Activated CD8-positive, alpha-beta memory T cell treated with anti-CD3 and anti-CD28 coated beads, Interleukin-2, amount 10 ng/mL, durations not matched to agents 7 days and 5 days (primary cell): ENCODE measurements around the gene HBEGF. TPM values are rescaled to one million over a fixed set of nuclear protein-coding genes. Genes with fewer than 3 reads are reported as not detected.

Experiments used
- ATAC-seq: fragments of 150-1000 bp; cut with Tn5 transposase; one replicate; pipeline ENCODE4 v1.10.0; 2021; ENCODE audit warnings: moderate library complexity
- CTCF ChIA-PET: fragments of 350-600 bp; sonication (Branson Sonifier 250); formaldehyde crosslinking; loops from one replicate; lab custom pipeline; 2021; ENCODE audit warnings: antibody characterized with exemption; lab: Charles Lee
- DNase-seq: peaks from one replicate; pipeline ENCODE4 v3.0.0-alpha.2; 2020
- H3K27ac Mint-ChIP-seq: one replicate; pipeline ENCODE4 v1.8.0; 2021; ENCODE audit warnings: mild to moderate bottlenecking, mixed read lengths
- H3K27me3 Mint-ChIP-seq: one replicate; pipeline ENCODE4 v1.8.0; 2021; ENCODE audit warnings: mixed read lengths
- H3K36me3 Mint-ChIP-seq: one replicate; pipeline ENCODE4 v1.8.0; 2021; ENCODE audit warnings: mild to moderate bottlenecking, mixed read lengths
- H3K4me1 Mint-ChIP-seq: one replicate; pipeline ENCODE4 v1.8.0; 2021; ENCODE audit warnings: mixed read lengths
- H3K4me3 Mint-ChIP-seq: one replicate; pipeline ENCODE4 v1.8.0; 2021; ENCODE audit warnings: mild to moderate bottlenecking, moderate library complexity, mixed read lengths
- H3K9me3 Mint-ChIP-seq: one replicate; pipeline ENCODE4 v1.8.0; 2022; ENCODE audit warnings: low read depth, mixed read lengths
- total RNA-seq, 2 experiments: library from RNA; stranded (reverse); gene quantifications; one replicate each; pipeline ENCODE4 v1.2.3, GENCODE V29; 2021

HBEGF gene
- total RNA-seq, 2 experiments from 2014 or later, result 10.7 to 13.5 TPM

DNA sequence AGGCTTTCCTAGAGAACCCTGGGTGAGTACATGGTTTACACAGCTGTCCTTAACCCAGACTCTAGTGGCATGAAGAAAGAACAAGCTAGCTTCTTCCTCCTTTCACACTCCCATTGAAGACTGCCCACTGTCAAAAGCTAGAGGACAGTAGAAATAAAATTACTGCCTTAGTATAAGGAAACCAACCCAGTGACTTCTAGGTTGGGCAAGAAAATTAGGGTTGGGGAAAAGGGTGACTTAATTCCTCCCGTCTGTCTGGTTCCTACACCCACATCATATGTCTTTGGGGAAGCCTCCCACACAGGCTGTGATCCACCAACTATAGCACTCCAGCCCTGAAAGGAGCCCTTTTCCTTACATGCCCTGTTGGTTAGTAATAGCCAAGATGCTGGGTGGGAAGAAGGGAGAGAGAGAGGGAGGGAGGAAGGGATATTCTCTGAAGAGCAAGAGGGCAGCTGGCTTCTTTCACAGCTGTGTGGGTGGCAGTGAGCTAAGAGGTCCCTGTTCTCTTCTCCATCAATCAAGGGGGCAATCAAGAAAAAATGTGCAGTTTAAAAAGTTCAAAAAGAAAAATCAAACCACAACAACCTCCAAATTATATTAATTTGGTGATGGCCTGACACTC is 21.7 kb downstream of the HBEGF start:
- Mint-ChIP-seq H3K27me3 (peaks cover 6% of the 10 kb centered on the region), H3K36me3 (no peaks in the 10 kb centered on the region), H3K4me3 (no peak overlapping the region), H3K27ac (no peak overlapping the region), H3K9me3 (no peaks in the 10 kb centered on the region), H3K4me1 (peaks cover 2% of the 10 kb centered on the region)
- ATAC-seq (no peak), DNase-seq (no peak)
- CTCF ChIA-PET, result interaction anchor here (1.1 kb wide), 1 partner anchor 28 kb away, joined by 5 read pairs; no protein-coding TSS in a partner anchor

DNA sequence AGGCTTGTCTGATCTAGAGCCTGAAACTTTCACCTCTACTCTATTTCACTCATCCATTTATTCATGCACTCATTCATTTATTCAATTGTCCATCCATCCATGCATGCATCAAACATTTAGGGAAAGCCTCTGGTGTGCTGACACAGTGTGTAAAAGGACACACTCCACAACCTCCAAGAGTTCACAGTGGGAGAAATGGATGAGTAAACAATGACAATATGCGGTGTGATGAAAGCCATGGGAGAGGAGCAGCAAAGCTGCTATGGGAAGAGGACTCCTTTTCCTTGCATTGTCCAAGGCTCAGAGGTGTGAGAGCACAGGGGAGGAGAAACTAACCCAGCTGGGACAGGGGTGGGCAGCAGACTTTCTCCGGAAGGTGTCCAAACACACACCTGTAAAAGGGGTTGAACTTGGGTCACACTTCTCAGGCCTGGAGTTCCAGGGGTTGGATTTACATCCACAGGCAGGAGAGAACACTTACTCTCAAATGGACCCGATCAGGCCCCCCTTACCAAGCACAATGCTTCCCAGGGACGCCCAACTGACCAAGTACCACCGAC is 22.3 kb downstream of the HBEGF start:
- H3K4me1 Mint-ChIP-seq, result peaks cover 2% of the 10 kb centered on the region
- no peaks in the 10 kb centered on the region for H3K9me3 Mint-ChIP-seq
- H3K27me3 Mint-ChIP-seq, result peaks cover 6% of the 10 kb centered on the region
- CTCF ChIA-PET, result no interaction called here
- no peaks in the 10 kb centered on the region for H3K36me3 Mint-ChIP-seq
- H3K4me3 Mint-ChIP-seq, result no peak overlapping the region
- DNase-seq, result no peak
- ATAC-seq, result no peak
- H3K27ac Mint-ChIP-seq, result no peak overlapping the region

GRCh38 chr5:140322751-140323731 is 23.4 kb downstream of the HBEGF start:
- CTCF ChIA-PET, result interaction anchor here (1.2 kb wide), 1 partner anchor 23 kb away, joined by 4 read pairs; the partner anchor contains the start of gene HBEGF
- Mint-ChIP-seq H3K4me1 (peaks cover 2% of the 10 kb centered on the region), H3K27me3 (peaks cover 6% of the 10 kb centered on the region), H3K4me3 (no peak overlapping the region), H3K9me3 (no peaks in the 10 kb centered on the region), H3K36me3 (no peaks in the 10 kb centered on the region), H3K27ac (no peak overlapping the region)
- ATAC-seq (no peak), DNase-seq (no peak)

DNA sequence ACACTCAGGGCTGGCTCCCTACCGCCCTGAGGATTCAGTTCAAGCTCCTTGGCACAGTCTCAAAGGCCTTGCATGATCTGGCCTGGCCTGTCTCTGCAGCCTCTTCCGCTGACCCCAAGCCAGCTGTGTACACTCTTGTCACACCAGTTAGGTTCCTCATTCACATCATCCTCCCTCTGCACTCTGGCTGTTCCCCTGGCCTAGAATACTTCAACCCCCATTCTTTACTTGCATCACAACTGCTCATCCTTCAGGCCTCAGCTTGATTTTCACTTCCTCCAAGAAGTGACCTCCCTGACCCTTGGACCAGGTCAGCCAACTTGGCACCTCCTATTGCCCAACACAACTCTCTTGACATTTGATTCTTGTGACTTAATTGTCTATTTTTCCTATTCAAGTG is 24.6 kb downstream of the HBEGF start:
- no peak overlapping the region for H3K4me3 Mint-ChIP-seq
- no peaks in the 10 kb centered on the region for H3K36me3 Mint-ChIP-seq
- CTCF ChIA-PET, result interaction anchor here (0.7 to 1.2 kb wide), 2 partner anchors 25 to 82 kb away, joined by 3 to 4 read pairs; partner anchors contain the start of gene HBEGF
- no peak overlapping the region for H3K27ac Mint-ChIP-seq
- no peak for DNase-seq
- H3K9me3 Mint-ChIP-seq, result no peaks in the 10 kb centered on the region
- no peak for ATAC-seq
- H3K27me3 Mint-ChIP-seq, result peaks cover 6% of the 10 kb centered on the region
- peaks cover 2% of the 10 kb centered on the region for H3K4me1 Mint-ChIP-seq

- Mint-ChIP-seq H3K36me3 (no peaks in the 10 kb centered on the region), H3K9me3 (no peaks in the 10 kb centered on the region), H3K27ac (no peak overlapping the region), H3K27me3 (no peaks in the 10 kb centered on the region), H3K4me1 (peaks cover 1% of the 10 kb centered on the region), H3K4me3 (no peak overlapping the region)
- CTCF ChIA-PET, result no interaction called here
- DNase-seq (no peak), ATAC-seq (no peak)
These were observed 26.6 kb downstream of the HBEGF start for GRCh38 chr5:140319833-140320232.

GRCh38 chr5:140318792-140319191 is 27.6 kb downstream of the HBEGF start:
- Mint-ChIP-seq H3K4me3 (no peak overlapping the region), H3K9me3 (no peaks in the 10 kb centered on the region), H3K27ac (no peak overlapping the region), H3K36me3 (no peaks in the 10 kb centered on the region), H3K4me1 (no peaks in the 10 kb centered on the region), H3K27me3 (no peaks in the 10 kb centered on the region)
- ATAC-seq (no peak), DNase-seq (no peak)
- CTCF ChIA-PET, result no interaction called here

- Mint-ChIP-seq H3K27me3 (peaks cover 1% of the 10 kb centered on the region), H3K4me1 (no peaks in the 10 kb centered on the region)
- no peak for DNase-seq
These were observed 28.5 kb downstream of the HBEGF start for GRCh38 chr5:140317859-140318258.

GRCh38 chr5:140312791-140313189 is 33.6 kb downstream of the HBEGF start:
- no peak overlapping the region for H3K4me3 Mint-ChIP-seq
- CTCF ChIA-PET, result interaction anchor here (1.1 kb wide), 1 partner anchor 10 kb away, joined by 3 read pairs; the partner anchor contains the start of gene PFDN1
- H3K4me1 Mint-ChIP-seq, result peaks cover 9% of the 10 kb centered on the region
- H3K27me3 Mint-ChIP-seq, result peaks cover 22% of the 10 kb centered on the region
- no peak for DNase-seq
- H3K36me3 Mint-ChIP-seq, result no peaks in the 10 kb centered on the region
- H3K27ac Mint-ChIP-seq, result no peak overlapping the region
- ATAC-seq, result no peak
- no peaks in the 10 kb centered on the region for H3K9me3 Mint-ChIP-seq

More at GRCh38 chr5:140317859-140318258, 28.5 kb downstream of the HBEGF start:
- CTCF ChIA-PET, result no interaction called here
- H3K4me3 Mint-ChIP-seq, result no peak overlapping the region
- no peak overlapping the region for H3K27ac Mint-ChIP-seq
- no peaks in the 10 kb centered on the region for H3K36me3 Mint-ChIP-seq
- ATAC-seq, result no peak
- no peaks in the 10 kb centered on the region for H3K9me3 Mint-ChIP-seq

DNA sequence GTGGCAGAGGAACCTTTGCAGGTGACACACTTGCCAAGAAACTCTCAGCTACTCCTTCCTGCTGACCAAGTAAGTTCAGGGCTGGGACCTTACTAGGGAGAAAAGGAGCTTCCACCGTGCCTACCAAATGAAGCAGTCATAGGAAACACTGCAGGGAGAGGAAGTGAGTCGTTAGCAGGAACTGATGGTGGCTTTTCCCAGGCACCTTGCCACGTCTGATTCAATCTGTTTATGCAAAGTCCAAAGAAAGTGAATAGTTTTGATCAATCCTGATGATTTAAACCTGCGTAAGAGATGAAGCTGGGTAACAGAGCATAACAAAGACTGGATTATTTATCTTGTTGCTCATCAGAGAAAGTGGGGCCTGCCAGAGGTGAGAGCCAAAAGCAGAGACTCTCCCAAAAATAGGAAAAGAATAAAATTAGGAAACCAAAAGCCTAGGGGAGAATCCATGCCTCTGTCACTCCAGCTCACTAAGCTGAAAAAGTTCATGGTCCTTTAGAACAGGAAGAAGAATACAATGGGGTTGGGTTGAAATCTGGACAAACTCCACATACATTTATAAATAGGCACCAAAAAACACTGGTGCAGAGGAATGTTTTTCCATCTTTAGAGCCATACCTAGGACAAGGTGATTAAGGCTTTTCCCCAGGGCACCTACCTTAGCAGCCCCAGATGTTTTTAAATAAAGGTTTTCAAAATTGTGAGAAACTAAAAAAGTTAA is 34.2 kb downstream of the HBEGF start:
- peaks cover 22% of the 10 kb centered on the region for H3K27me3 Mint-ChIP-seq
- H3K4me3 Mint-ChIP-seq, result no peak overlapping the region
- H3K27ac Mint-ChIP-seq, result no peak overlapping the region
- no peaks in the 10 kb centered on the region for H3K36me3 Mint-ChIP-seq
- peaks cover 9% of the 10 kb centered on the region for H3K4me1 Mint-ChIP-seq
- no peaks in the 10 kb centered on the region for H3K9me3 Mint-ChIP-seq
- ATAC-seq, result no peak
- CTCF ChIA-PET, result interaction anchor here (1.1 kb wide), 1 partner anchor 9 kb away, joined by 3 read pairs; the partner anchor contains the start of gene PFDN1
- DNase-seq, result no peak

DNA sequence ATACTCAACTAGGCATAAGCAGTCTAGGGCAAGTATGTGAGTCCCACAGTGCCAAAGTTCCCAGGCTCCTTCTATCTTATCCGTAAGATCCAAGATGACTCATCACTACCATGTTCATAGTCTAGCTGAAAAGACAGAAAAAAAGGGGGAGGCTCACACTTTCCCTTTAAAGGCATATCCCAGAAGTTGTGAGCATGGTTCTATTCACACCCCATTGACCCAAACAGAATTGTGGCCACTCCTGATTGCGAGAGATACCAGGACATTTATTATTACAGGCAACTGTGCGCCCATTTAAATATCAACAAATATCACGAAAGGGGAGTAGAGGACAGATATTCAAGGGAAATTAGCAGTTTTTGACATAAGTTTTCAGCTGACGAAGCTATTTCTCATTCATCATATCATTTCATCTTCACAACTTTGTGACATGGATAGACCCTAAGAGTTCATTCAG is 35.4 kb downstream of the HBEGF start:
- Mint-ChIP-seq H3K9me3 (no peaks in the 10 kb centered on the region), H3K36me3 (no peaks in the 10 kb centered on the region), H3K4me3 (no peak overlapping the region), H3K27ac (no peak overlapping the region), H3K27me3 (peaks cover 27% of the 10 kb centered on the region), H3K4me1 (peaks cover 9% of the 10 kb centered on the region)
- DNase-seq, result no peak
- CTCF ChIA-PET, result interaction anchor here (1.0 kb wide), 1 partner anchor 67 kb away, joined by 3 read pairs; no protein-coding TSS in a partner anchor
- ATAC-seq, result no peak

GRCh38 chr5:140310434-140310833 is 36.0 kb downstream of the HBEGF start:
- no peak overlapping the region for H3K27ac Mint-ChIP-seq
- ATAC-seq (no peak), DNase-seq (no peak)
- CTCF ChIA-PET, result interaction anchor here (1.0 kb wide), 1 partner anchor 66 kb away, joined by 3 read pairs; no protein-coding TSS in a partner anchor
- no peak overlapping the region for H3K4me3 Mint-ChIP-seq
- H3K27me3 Mint-ChIP-seq, result peaks cover 28% of the 10 kb centered on the region
- no peaks in the 10 kb centered on the region for H3K36me3 Mint-ChIP-seq
- peaks cover 9% of the 10 kb centered on the region for H3K4me1 Mint-ChIP-seq
- H3K9me3 Mint-ChIP-seq, result no peaks in the 10 kb centered on the region

DNA sequence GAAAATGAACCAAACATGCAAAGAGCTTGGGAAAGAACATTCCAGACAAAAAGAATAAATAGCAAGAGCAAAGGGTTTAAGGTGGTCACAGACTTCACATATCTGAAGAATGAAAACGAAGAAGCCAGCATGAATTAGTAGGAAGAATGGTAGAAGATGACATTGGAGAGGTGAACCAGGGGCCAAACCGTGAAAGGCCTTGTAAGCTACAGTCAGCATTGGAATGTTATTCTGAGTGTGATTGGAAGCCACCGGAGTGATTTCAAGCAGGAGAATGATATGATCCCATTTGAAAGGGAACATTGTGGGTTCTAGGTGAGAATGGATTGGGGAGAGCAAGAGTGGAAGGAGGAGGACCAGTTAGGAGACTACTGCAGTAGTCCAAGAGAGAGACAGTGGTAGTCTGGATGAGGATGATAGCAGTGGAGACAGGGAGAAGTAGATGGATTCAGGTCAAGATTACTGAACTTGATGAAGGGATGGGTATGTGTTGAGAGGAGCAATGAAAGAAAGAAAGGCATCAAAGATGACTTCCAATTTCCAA is 36.6 kb downstream of the HBEGF start:
- CTCF ChIA-PET, result interaction anchor here (2.5 kb wide), 1 partner anchor 42 kb away, joined by 7 read pairs; no protein-coding TSS in a partner anchor
- Mint-ChIP-seq H3K27me3 (peaks cover 28% of the 10 kb centered on the region), H3K36me3 (no peaks in the 10 kb centered on the region), H3K9me3 (no peaks in the 10 kb centered on the region), H3K4me1 (peaks cover 9% of the 10 kb centered on the region), H3K4me3 (no peak overlapping the region), H3K27ac (no peak overlapping the region)
- no peak for ATAC-seq
- no peak for DNase-seq
